Activated CD8-positive, alpha-beta T cell treated with anti-CD3 and anti-CD28 coated beads, Interleukin-2, amount 10 ng/mL, durations not matched to agents 7 days and 5 days (primary cell): Measurements from ENCODE around the gene KIF13A. TPM values are rescaled to one million over a fixed set of nuclear protein-coding genes. Genes with fewer than 3 reads are reported as not detected.

ENCODE experiments used
- ATAC-seq: fragments of 150-1000 bp; cut with Tn5 transposase; one replicate; pipeline ENCODE4 v1.10.0; 2021; ENCODE audit warnings: moderate library complexity
- CTCF ChIA-PET: fragments of 350-600 bp; sonication (Branson Sonifier 250); formaldehyde crosslinking; loops from one replicate; lab custom pipeline; 2021; ENCODE audit warnings: antibody characterized with exemption; lab: Charles Lee
- POLR2A ChIA-PET: fragments of 350-600 bp; sonication (Branson Sonifier 250); formaldehyde crosslinking; loops from one replicate; lab custom pipeline; 2021; ENCODE audit warnings: antibody characterized with exemption; lab: Charles Lee
- DNase-seq: peaks from one replicate; pipeline ENCODE4 v3.0.0-alpha.2; 2020
- H3K27ac Mint-ChIP-seq: one replicate; pipeline ENCODE4 v1.8.0; 2021; ENCODE audit warnings: mild to moderate bottlenecking, mixed read lengths
- H3K27me3 Mint-ChIP-seq: one replicate; pipeline ENCODE4 v1.8.0; 2021; ENCODE audit warnings: low read depth, mixed read lengths
- H3K36me3 Mint-ChIP-seq: one replicate; pipeline ENCODE4 v1.8.0; 2021; ENCODE audit warnings: low read depth, mixed read lengths
- H3K4me1 Mint-ChIP-seq: one replicate; pipeline ENCODE4 v1.8.0; 2021; ENCODE audit warnings: low read depth, mixed read lengths
- H3K4me3 Mint-ChIP-seq: one replicate; pipeline ENCODE4 v1.8.0; 2021; ENCODE audit warnings: mild to moderate bottlenecking, mixed read lengths
- H3K9me3 Mint-ChIP-seq: one replicate; pipeline ENCODE4 v1.8.0; 2022; ENCODE audit warnings: mixed read lengths; ENCODE audit not compliant: insufficient read depth
- total RNA-seq, 2 experiments: library from RNA; stranded (reverse); gene quantifications; one replicate each; pipeline ENCODE4 v1.2.3, GENCODE V29; 2021

The KIF13A gene
- total RNA-seq, 2 experiments from 2014 or later, result not detected

DNA sequence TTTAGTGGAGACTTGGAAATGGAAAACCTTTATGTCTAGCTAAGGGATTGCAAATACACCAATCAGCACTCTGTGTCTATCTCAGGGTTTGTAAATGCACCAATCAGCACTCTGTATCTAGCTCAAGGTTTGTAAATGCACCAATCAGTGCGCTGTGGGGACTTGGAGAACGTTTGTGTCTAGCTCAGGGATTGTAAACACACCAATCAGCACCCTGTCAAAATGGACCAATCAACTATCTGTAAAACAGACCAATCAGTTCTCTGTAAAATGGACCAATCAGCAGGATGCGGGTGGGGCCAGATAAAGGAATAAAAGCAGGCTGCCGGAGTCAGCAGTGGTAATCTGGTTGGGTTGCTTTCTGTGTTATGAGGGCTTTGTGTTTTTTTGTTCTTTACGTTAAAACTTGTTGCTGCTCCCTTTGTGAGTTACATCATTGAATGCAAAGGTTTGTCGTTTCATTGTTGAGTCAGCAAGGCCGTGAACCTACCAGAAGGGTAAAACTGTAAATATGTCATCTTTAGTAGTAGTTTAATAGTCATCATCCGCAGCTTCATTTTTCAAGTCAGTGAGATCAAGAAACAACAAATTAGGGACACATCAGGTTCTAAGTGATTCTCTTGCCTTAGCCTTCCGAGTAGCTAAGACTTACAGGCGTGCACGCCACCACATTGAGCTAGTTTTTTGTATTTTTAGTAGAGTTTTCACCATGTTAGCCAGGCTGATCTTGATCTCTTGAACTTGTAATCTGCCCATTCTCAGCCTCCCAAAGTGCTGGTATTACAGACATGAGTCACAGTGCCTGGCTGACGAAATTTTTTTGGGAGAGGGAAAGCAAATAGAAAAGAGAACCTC is 258.0 kb downstream of the KIF13A start:
- ATAC-seq, result no peak
- Mint-ChIP-seq H3K4me1 (no peaks in the 10 kb centered on the region), H3K27me3 (no peaks in the 10 kb centered on the region), H3K36me3 (no peaks in the 10 kb centered on the region), H3K9me3 (no peaks in the 10 kb centered on the region), H3K27ac (no peak overlapping the region), H3K4me3 (no peak overlapping the region)
- CTCF ChIA-PET, result interaction anchor here (1.3 kb wide), 1 partner anchor 27 kb away, joined by 3 read pairs; no protein-coding TSS in a partner anchor
- POLR2A ChIA-PET, result interaction anchor here (1.7 kb wide), 1 partner anchor 22 kb away, joined by 5 read pairs; the partner anchor contains the start of gene NUP153
- DNase-seq, result no peak

DNA sequence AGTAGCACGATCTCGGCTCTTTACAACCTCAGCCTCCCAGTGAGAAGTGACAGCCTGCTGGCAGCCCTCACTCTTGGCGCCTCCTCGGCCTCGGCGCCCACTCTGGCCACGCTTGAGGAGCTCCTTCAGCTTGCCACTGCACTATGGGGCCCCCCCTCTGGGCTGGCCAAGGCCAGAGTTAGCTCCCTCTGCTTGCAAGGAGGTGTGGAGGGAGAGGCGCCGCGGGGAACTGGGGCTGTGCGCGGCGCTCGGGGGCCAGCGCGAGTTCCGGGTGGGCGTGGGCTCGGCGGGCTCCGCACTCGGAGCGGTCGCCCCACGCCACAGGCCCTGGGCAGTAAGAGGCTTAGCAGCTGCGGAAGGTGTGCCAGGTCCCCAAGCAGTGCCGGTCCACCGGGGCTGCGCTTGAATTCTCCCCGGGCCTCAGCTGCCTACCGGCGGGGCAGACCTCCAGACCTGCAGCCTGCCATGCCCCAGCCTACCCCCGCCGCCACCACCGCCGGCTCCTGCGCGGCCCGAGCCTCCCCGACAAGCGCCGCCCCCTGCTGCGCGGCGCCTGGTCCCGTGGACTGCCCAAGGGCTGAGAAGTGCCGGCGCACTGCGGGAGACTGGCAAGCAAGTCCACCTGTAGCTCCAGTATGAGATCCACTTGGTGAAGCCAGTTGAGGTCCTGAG is 258.7 kb downstream of the KIF13A start:
- Mint-ChIP-seq H3K27me3 (no peaks in the 10 kb centered on the region), H3K4me3 (no peak overlapping the region), H3K9me3 (no peaks in the 10 kb centered on the region), H3K27ac (no peak overlapping the region), H3K36me3 (no peaks in the 10 kb centered on the region), H3K4me1 (no peaks in the 10 kb centered on the region)
- ChIA-PET CTCF (interaction anchor here (1.3 kb wide), 1 partner anchor 26 kb away, joined by 3 read pairs; no protein-coding TSS in a partner anchor), POLR2A (interaction anchor here (1.7 kb wide), 1 partner anchor 22 kb away, joined by 5 read pairs; the partner anchor contains the start of gene NUP153)
- ATAC-seq (no peak), DNase-seq (no peak)

DNA sequence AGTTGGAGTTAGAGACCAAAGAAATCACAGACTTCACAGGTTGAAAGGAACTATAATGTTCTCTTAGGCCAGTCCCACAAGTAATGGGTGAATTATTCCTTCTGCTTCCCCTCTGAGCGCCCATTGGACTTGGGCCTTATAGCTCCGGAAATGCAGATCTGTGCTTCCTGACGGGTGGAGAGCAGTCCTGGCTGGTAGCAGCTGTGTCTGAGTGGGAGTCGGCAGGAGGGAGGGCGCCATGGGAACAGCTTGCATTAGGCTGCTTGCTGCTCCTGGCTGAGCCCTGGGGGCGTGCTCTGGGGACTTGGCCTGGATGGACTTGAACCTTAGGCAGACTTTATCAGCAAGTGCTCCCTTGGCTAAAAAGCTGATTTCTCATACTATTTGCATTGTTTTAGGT is 262.4 kb downstream of the KIF13A start:
- CTCF ChIA-PET, result interaction anchor here (1.5 kb wide), 1 partner anchor 17 kb away, joined by 3 read pairs; no protein-coding TSS in a partner anchor
- no peaks in the 10 kb centered on the region for H3K4me1 Mint-ChIP-seq
- H3K36me3 Mint-ChIP-seq, result no peaks in the 10 kb centered on the region
- no peaks in the 10 kb centered on the region for H3K9me3 Mint-ChIP-seq
- H3K27me3 Mint-ChIP-seq, result peaks cover 2% of the 10 kb centered on the region
- POLR2A ChIA-PET, result no interaction called here
- H3K27ac Mint-ChIP-seq, result no peak overlapping the region
- H3K4me3 Mint-ChIP-seq, result no peak overlapping the region
- ATAC-seq, result no peak
- DNase-seq, result no peak

DNA sequence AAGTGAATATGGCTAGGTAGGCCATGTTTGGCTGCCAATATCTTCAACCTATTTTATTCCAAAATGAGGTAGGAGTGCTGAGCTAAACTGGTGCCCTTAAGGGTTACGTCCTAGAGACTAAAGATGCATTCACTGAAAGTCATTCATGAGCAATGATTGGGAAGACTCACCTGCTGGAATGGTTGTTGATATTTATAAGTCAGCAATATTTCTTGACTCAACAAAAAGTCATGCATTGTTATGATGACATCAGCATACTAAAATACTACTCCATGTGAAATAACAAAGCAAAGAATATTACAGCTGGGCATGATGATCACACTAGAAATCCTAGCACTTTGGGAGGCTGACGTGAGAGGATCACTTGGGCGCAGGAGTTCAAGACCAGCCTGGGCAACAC is 263.1 kb downstream of the KIF13A start:
- Mint-ChIP-seq H3K36me3 (no peaks in the 10 kb centered on the region), H3K27me3 (peaks cover 7% of the 10 kb centered on the region), H3K27ac (no peak overlapping the region), H3K9me3 (no peaks in the 10 kb centered on the region), H3K4me3 (no peak overlapping the region), H3K4me1 (no peaks in the 10 kb centered on the region)
- DNase-seq, result no peak
- POLR2A ChIA-PET, result no interaction called here
- no peak for ATAC-seq
- CTCF ChIA-PET, result interaction anchor here (1.2 to 1.5 kb wide), 2 partner anchors 15 to 18 kb away, joined by 3 read pairs; no protein-coding TSS in a partner anchor

DNA sequence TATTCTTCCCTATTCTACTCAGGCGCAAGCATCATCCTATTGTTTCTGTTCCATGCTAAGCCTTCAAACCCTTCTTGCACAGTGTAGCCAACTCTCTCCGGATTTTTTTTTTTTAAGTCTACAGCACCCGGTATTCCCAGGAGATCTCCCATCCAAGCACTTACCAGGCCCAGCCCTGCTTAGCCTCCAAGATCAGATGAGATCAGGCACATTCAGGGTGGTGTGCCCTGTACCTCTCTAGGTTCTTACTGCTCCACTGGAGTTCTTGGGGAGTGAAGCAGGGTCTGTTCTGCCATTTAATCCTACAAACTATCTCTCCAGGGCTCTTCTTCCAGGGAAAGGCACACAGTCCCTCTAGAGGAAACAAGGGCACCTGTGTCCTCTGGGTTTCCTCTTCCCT is 265.8 kb downstream of the KIF13A start:
- no peaks in the 10 kb centered on the region for H3K9me3 Mint-ChIP-seq
- DNase-seq, result no peak
- no peak overlapping the region for H3K27ac Mint-ChIP-seq
- no peak for ATAC-seq
- no peaks in the 10 kb centered on the region for H3K4me1 Mint-ChIP-seq
- H3K4me3 Mint-ChIP-seq, result no peak overlapping the region
- peaks cover 10% of the 10 kb centered on the region for H3K27me3 Mint-ChIP-seq
- CTCF ChIA-PET, result interaction anchor here (0.6 kb wide), 1 partner anchor 9 kb away, joined by 3 read pairs; no protein-coding TSS in a partner anchor
- H3K36me3 Mint-ChIP-seq, result no peaks in the 10 kb centered on the region
- POLR2A ChIA-PET, result no interaction called here

DNA sequence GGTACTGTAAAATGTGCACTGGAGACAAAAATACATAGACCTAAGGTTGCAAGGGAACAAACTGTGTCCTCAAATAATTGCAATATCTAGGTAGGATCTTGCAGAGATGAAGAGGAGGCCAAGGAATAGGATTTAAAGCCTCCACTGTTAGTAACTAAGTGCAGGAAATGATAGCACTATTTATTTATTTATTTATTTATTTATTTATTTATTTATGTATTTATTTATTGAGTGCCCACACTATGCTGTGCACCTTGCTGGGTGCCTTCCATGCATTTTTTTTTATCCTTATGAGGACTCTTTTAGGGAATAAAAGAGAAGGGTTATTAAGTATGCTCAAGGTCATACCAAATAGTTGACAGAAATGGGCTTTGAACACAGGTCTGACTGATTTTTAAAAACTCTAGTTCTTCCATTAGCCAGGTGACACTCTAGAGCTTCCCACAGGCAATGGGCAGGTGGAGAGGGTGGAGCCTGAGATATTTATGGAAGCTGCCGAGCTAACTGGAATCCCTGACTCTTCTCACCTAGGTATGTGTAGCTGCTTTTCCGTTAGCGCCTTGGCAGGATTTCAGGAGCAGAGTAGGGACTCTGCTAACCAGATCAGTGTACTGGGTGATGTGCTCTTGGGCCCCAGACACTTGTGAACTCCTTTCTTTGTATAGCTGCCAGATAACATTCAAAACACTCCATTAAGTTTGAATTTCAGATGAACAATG is 268.0 kb downstream of the KIF13A start:
- Mint-ChIP-seq H3K4me3 (no peak overlapping the region), H3K27ac (no peak overlapping the region), H3K4me1 (peaks cover 11% of the 10 kb centered on the region), H3K27me3 (peaks cover 10% of the 10 kb centered on the region), H3K9me3 (no peaks in the 10 kb centered on the region), H3K36me3 (no peaks in the 10 kb centered on the region)
- CTCF ChIA-PET, result no interaction called here
- ATAC-seq, result no peak
- DNase-seq, result no peak
- POLR2A ChIA-PET, result interaction anchor here (1.4 kb wide), 1 partner anchor 14 kb away, joined by 4 read pairs; no protein-coding TSS in a partner anchor

DNA sequence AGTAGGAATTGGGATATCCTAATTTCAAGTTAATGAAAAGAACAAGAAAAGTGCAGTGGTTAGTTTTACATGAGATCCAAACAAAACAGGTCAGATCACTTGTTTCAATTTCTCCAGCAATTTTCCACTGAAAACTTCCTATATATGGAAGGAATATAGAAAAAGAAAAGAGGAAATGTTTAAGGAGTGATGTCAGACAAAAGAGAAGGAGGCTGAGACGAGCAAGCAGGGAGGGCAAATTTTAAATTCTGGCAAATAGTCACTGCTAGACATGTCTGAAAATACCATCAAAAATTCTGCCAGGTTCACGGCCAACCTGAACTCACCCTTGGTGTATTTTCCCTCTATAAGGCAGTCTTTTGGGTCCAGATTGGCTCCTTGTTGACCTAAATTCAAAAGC is 271.2 kb downstream of the KIF13A start:
- H3K27me3 Mint-ChIP-seq, result peaks cover 7% of the 10 kb centered on the region
- no peaks in the 10 kb centered on the region for H3K9me3 Mint-ChIP-seq
- H3K36me3 Mint-ChIP-seq, result no peaks in the 10 kb centered on the region
- peaks cover 22% of the 10 kb centered on the region for H3K4me1 Mint-ChIP-seq
- DNase-seq, result no peak
- POLR2A ChIA-PET, result interaction anchor here (2.4 kb wide), 1 partner anchor 14 kb away, joined by 8 read pairs; no protein-coding TSS in a partner anchor
- H3K4me3 Mint-ChIP-seq, result no peak overlapping the region
- no peak overlapping the region for H3K27ac Mint-ChIP-seq
- CTCF ChIA-PET, result no interaction called here
- no peak for ATAC-seq

DNA sequence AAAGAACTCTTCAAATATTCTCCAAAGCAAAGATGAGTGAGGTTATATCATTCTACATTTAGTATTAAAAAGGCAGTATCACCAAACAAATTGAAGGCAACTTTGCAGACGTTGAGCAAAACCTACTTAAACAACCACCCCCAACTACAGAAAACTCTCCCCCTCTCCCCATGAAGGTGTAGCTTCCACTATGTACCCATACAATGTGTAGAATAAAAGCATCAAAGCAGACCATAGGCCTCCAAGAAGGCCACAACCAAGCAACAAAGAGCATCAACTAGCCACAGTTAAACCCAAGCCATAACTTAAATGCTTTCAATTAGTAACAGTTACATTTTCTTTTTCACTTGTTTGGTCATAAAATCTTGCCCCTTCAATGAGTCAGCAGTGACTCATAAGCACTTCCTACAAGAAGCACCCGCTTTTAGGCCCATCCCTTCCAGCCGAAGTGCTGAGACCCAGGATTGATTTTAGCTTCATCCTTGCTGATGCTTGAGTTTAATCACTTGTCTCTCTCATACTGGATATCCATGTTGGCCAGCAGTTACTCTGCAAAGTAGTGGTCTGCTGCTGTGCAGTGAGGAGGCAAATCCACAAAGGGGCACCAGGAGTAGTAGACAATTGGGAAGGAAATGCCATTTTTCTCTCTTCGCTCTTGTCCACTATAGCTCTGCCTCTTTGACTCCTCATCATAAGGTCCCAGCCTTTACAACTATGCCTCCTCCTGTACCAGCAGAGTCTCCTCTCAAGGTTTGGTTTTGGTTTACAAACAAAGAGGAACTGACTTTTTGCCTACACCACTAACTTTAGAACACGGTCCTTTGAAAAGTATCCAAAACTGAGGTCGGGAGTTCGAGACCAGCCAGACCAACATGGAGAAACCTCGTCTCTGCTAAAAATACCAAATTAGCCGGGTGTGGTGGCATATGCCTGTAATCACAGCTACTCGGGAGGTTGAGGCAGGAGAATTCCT is 272.3 kb downstream of the KIF13A start:
- peaks cover 22% of the 10 kb centered on the region for H3K4me1 Mint-ChIP-seq
- H3K27me3 Mint-ChIP-seq, result peaks cover 7% of the 10 kb centered on the region
- peaks cover 3% of the 10 kb centered on the region for H3K36me3 Mint-ChIP-seq
- ChIA-PET CTCF (interaction anchor here (1.6 to 2.0 kb wide), 4 partner anchors 8 to 88 kb away, joined by 4 to 17 read pairs (median 8); partner anchors contain the start of gene NUP153), POLR2A (interaction anchor here (0.8 to 2.4 kb wide), 5 partner anchors 8 to 115 kb away, joined by 3 to 11 read pairs (median 3); partner anchors contain the start of genes FAM8A1 and NUP153)
- H3K9me3 Mint-ChIP-seq, result no peaks in the 10 kb centered on the region
- H3K27ac Mint-ChIP-seq, result peak overlapping the region; percentile 83
- H3K4me3 Mint-ChIP-seq, result peak overlapping the region; percentile 51
- DNase-seq, result peak; percentile 54
- peak; percentile 87 for ATAC-seq

DNA sequence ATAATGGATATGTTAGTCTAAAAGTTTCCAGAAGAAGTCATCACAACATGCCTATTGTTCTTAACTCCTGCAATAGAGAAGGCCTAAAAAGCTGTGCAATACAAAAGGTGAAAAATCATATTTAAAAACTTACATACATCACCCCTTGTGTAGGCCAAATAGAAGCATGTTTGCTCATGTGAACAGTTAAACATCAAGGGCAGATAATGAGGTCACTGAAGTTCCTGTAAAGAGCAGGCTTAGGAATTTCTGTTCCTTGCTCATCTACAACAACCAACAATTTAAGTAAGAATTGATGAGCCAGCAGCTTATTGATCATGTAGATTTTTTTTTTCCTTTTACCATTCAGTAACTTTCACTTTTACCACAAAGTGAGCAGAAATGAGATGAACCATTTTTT is 273.3 kb downstream of the KIF13A start:
- H3K4me1 Mint-ChIP-seq, result peaks cover 22% of the 10 kb centered on the region
- H3K27me3 Mint-ChIP-seq, result peaks cover 3% of the 10 kb centered on the region
- H3K4me3 Mint-ChIP-seq, result no peak overlapping the region
- CTCF ChIA-PET, result interaction anchor here (1.6 to 2.0 kb wide), 4 partner anchors 7 to 89 kb away, joined by 4 to 17 read pairs (median 8); partner anchors contain the start of gene NUP153
- POLR2A ChIA-PET, result interaction anchor here (0.9 to 2.4 kb wide), 4 partner anchors 7 to 12 kb away, joined by 3 to 11 read pairs (median 6); partner anchors contain the start of gene NUP153
- H3K27ac Mint-ChIP-seq, result no peak overlapping the region
- ATAC-seq, result no peak
- H3K36me3 Mint-ChIP-seq, result peaks cover 6% of the 10 kb centered on the region
- H3K9me3 Mint-ChIP-seq, result no peaks in the 10 kb centered on the region
- no peak for DNase-seq

DNA sequence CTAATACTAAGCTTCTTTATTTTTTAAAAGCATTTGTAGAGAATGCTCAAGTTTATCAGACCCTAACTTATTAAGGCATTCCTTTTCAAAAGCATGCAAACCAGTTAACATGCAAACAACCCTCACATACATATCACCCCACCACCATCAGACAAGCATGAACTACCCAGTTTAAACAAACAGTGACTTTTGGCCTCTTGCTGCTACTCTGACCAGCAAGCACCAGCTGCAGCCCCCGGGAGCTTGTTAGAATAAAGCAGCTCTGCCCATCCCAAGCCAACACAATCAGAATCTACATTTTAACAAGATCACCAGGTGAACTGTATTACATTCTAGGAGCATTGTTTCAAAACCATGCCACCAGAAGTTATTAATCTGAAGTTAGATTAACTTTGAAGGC is 274.9 kb downstream of the KIF13A start:
- peaks cover 24% of the 10 kb centered on the region for H3K4me1 Mint-ChIP-seq
- no peak for ATAC-seq
- CTCF ChIA-PET, result interaction anchor here (1.0 to 1.4 kb wide), 3 partner anchors 11 to 91 kb away, joined by 3 read pairs; no protein-coding TSS in a partner anchor
- H3K4me3 Mint-ChIP-seq, result no peak overlapping the region
- no peak for DNase-seq
- no peaks in the 10 kb centered on the region for H3K27me3 Mint-ChIP-seq
- no peaks in the 10 kb centered on the region for H3K9me3 Mint-ChIP-seq
- peaks cover 15% of the 10 kb centered on the region for H3K36me3 Mint-ChIP-seq
- POLR2A ChIA-PET, result no interaction called here
- H3K27ac Mint-ChIP-seq, result no peak overlapping the region
